NCI-H748 (cell line): ENCODE results near the gene C1QTNF5.

Experiments used
- DNase-seq: peaks from one replicate; lab custom pipeline; 2025; ENCODE audit not compliant: unreplicated experiment; lab: John Stamatoyannopoulos, UW

Gene C1QTNF5

DNA sequence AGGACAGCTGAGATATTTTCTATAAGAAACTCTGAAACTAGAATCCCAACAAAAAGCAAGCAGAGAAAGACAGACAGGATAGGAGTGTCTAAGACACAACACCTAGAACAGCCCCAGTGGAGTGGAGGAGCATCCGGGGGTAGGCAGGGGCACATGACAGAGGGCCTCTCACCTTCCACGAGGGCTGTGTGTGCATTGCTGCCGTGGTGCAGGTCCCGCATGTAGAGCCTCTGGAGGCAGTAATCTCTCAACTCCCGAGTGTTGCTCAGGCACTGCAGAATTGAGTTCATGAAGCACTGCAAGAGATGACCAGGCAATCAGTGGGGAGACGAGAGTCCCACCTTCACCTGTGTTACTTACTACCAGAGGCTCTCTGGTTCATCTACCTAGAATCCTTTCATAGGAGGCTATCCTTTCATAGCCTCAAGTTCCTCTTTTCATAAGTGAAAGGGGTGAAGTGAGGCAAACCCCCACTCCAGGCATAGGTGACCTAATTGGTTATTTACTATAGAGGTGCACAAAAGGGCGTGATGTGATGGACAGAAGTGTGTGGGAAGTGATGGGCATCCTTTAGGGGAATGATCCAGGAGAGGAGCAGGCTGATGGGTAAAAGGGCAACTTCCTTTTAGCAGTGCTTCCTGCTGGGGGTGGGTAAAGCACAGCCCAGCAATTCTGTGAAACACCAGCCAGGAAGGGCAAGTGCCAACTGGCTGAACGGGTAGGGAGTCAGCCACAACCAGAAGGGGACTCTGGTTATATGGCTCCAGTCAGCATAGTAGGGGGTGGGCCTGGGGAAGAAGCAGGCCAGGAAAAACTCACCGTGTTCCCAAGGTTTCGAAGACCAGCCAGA, 18.9 kb upstream of the C1QTNF5 start:
- DNase-seq, result no peak

GRCh38 chr11:119357074-119357473, 16.4 kb upstream of the C1QTNF5 start:
- DNase-seq, result no peak

- DNase-seq, result peak; percentile 79
Measured at GRCh38 chr11:119356349-119357031, 15.8 kb upstream of the C1QTNF5 start.

GRCh38 chr11:119355091-119355843, 14.6 kb upstream of the C1QTNF5 start:
- no peak for DNase-seq

DNA sequence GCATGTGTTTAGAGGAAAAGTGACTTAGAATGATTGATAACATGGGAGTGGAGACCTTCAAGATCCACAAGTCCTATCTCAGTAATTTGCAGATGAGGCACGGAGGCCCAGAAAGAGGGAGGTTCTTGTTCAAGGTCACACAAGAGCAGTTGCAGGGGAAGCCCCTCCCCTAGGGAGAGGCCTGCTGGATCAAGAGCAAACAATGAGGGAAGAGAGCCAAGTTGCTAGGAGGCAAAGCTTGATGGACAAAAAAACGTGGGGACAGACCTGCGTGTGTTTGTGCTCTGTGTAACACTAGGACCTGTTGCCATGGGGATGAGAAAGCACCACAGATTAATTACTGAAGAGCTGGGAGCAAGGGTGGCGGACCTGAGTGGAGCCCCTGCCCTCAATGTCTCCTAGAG, 12.2 kb upstream of the C1QTNF5 start:
- peak; percentile 95 for DNase-seq

DNA sequence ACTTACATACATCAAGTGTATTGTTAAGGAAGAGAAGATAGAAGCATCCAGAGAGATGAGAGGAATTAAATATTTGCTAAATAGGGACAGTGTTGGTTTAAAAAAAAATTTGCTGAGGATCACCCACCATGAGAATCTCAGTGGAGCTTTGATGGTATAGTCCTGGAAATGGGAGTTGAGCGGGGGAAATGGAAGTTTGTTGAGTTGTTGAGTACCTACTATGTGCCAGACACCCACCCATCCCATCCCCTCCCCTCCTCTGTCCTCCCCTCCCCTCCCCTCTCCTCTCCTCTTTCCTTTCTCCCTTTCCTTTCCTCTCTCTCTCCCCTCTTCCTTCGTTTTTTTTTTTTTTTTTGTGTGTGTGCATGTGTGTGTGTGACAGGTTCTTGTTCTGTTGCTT, 10.5 kb upstream of the C1QTNF5 start:
- no peak for DNase-seq

DNA sequence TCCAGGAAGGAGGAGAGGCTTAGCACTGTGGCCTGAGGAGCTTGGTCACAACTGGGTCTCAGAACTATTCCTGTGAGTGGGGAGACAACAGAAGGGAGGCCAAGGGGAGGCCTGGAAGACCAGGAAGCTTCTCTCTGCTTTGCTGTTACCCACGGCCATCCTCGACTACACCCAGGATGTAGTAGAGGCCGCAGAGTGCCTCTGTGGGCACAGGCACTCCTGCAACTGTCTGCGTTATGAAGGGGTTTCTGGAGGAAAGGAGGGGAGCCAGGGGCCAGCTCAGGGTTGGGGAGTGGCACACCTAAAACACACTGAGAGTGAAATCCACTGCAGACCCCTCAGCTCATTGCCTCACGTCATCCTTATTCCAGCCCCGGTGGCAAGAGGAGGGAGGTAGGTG, 9.6 kb upstream of the C1QTNF5 start:
- no peak for DNase-seq

DNA sequence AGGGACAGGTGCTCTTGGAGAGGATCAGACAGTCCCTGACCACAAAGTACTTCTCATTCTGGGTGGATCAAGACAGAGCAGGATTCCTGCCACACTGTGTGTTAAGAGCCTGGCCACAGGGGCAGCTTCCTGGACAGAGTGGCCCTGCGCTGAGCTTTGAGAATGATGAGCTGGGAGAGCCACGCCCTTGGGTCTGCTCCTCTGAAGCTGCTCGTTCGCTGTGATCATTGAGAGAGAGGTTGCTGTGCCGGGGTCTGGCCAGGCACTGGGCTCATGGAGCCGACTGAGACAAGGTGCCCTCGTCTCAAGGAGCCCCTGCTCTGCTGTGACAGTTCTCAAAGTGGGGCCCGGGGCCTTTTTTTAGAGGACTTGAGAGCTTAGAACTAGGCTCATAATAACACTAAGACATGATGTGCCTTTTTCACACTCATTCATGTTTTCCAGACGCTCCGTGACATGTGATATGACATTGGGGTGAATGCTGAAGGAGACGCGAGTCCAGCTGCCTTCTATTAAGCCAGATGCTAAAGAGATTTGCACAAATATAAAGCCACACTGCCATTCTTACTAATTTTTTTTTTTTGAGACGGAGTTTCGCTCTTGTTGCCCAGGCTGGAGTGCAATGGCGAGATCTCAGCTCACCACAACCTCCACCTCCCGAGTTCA, 7.4 kb upstream of the C1QTNF5 start:
- DNase-seq, result peak; percentile 12

- DNase-seq, result no peak
Measured at GRCh38 chr11:119347242-119347641, 6.6 kb upstream of the C1QTNF5 start.

DNA sequence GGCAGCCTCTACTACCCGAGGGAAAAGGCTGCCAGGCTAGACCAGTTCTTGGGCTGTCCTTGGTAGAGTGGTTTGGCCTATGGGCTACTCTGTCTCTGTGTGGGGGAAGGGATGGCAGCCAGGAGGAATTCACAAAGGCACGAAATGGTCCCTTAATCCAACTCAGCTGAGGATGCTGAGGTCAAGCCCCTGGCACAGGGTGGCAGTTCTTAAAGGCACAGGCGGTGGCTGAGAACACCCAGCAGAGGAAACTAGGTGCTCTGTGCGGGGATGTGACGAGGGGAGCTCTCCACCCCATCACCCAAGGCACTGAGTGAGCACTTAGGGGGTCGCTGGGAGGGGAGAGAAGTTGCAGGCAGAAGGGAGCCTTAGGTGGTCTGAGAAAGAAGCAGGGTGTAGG, 5.9 kb upstream of the C1QTNF5 start, which contains the start of gene MFRP:
TSS of gene MFRP (minus strand) at position 101 of the 400 bp plus-strand sequence. CDS start 192 bp downstream, outside the sequence.
- no peak for DNase-seq

DNA sequence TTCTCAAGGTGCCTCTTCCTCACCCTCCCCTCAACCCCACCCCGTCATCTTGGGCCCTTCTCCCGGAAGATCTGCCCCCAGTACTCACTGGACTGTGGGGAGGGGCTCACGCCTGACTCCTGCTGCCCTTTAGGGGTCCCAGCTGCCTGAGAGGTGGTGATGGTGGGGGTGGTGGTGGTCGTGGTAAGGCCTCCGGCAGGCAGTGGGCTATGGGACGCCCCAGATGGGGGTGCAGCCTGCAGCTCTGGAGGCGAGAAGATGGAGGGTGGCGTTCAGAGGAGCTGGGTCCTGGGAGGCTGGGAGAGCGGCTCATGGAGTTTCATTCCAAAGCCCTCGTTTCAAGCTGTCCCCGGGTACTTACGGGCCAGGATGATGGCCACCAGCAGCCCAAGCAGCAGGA, 5.0 kb upstream of the C1QTNF5 start:
- DNase-seq, result no peak

DNA sequence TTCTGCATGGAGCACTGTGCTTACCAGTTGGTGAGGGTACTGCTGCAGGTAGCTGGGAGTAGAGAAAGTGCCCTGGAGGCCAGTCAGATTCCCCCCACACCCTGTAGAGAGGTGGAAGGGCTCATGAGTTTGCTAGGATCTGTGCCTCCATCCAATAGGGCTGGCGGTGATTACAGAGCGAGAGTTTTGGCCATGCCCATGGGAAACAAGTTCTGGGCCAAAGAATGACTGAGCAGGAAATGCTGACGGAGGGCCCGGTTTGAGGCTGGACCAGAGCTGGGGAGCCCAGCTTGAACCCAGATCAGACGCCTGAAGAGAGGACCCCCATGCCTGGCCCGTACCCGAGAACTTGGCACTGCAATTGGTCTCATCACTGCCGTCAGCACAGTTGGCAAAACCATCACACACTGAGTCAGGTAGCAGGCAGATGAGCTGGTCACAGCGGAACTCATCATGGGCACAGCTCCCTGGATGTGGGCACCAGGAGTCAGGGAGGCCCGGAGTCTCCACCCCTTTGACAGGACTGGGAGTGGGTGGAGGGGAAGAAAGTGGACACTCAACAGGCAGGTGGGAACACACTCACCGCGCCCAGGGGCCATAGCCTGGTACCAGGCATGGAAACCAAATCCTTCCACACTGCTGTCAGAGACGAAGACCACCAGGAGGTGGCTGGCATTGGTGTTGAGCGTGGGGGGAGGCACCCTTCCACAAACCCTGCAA, 3.8 kb upstream of the C1QTNF5 start:
- no peak for DNase-seq

GRCh38 chr11:119343726-119344125, 3.0 kb upstream of the C1QTNF5 start:
- DNase-seq, result no peak

- DNase-seq, result no peak
Measured at GRCh38 chr11:119342362-119343130, 1.9 kb upstream of the C1QTNF5 start.

- DNase-seq, result no peak
Measured at GRCh38 chr11:119342023-119342300, 1.3 kb upstream of the C1QTNF5 start.

DNA sequence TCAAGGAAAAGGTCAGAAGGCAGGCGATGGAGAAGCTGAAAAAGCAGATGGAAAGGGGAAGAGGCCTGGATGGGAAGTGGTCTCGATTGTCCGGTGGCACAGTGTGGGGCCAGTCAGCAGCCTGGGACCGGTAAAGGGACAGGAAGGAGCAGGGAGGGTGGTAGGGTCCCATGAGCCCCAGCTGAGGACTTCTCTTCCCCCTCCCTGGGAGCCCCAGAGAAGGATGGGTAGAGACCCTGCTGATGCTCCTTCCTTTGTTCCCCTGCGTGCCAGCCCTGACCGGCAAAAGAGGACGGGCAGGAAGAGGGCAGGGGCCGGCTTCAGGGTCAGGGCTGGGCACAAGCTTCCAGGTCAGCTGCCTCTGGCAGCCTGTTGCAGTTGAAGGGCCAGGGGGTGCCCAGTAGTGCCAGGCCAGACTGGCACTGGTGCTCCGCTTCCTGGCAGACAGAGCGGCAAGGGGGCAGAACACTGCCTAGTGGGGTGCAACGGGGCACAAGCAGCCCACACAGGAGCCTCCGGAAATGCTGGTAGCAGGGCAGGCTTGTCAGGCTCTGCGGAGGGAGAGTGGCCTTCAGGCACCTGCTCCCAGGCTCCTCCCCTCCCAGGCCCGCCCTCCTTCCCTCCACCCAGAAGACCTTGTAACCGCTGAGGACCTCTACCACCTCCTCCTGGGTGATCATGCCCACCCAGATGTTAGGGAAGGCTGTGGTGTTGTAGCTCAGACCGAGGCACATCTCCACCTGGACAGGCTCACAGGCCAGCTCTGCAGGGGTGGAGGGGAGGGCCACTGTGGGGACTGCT, 739 bp upstream of the C1QTNF5 start:
- no peak for DNase-seq

DNA sequence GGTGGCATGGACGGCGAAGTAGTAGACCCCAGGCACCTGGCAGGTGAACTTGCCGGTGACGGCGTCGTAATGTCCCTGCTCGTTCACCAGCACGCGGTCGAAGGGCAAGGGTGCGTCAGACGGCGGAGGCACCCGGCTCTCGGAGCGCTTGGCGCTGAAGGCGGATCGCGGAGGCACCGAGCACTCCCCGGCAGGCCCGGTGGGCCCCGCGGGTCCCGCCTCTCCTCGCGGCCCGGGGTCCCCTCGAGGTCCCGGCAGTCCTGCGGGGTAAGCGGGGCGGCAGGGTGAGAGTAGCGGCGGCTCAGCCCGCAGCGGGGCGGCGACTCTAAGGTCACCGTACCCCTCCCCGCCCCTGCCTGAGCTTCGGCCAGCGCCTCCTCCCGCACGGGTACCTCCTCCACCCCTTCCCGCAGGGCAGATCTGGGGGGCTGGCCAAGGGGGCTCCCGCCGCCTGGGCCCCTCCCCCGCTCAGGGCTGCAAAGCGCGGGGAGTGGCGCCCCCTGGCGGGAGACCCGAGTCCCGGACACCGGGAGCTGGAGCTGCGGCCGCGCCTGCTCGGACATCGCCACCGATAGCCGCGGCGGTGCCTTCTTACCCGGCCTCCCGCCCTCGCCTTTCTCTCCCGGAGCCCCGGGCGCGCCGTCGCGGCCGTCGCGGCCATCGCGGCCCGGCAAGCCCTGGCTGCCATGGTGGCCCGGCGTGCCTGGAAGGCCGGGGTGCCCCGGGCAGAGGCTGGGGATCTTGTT, 921 bp downstream of the C1QTNF5 start:
- DNase-seq, result peak; percentile 41

DNA sequence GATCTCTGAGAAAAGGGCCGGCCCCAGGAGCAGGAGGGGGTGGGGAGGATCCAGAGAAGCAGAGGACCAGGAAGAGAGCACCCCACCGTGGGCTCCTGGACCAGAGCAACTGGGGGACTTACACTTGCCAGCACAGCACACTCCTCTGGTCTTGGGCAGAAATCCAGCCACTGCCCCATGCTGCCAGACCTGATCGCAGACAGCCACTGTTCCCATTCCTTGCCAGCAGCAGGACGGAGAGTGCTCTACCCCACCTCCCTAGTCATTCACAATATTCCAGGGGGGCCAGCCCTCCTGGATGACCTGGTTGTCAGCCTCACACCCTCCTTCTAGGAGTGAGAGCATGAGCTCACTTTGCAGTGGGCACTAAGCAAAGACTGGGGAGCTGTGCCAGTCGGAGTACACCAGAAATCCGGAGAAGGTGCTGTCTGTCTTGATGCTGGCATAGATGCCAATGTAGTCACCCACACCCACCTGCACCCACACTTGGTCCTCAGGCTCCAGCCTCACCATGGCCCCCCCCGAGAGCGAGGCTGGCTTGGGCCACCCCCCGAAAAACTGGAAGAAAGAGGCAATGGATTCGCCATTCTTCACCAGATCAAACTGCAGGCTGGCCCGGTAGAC, 1.6 kb downstream of the C1QTNF5 start:
- no peak for DNase-seq
